ENCODE measurements around the gene INTS15. TPM values are rescaled to one million over a fixed set of nuclear protein-coding genes. Genes with fewer than 3 reads are reported as not detected.
"Not testable (repeated sequence)": the region's sequence is repeated elsewhere in the genome, so short reads cannot be mapped to it uniquely, and the experiment has no call there.

The INTS15 gene
- total and polyA plus RNA-seq, 2 donors from 2014 or later: 16.9 to 26.7 TPM

DNA sequence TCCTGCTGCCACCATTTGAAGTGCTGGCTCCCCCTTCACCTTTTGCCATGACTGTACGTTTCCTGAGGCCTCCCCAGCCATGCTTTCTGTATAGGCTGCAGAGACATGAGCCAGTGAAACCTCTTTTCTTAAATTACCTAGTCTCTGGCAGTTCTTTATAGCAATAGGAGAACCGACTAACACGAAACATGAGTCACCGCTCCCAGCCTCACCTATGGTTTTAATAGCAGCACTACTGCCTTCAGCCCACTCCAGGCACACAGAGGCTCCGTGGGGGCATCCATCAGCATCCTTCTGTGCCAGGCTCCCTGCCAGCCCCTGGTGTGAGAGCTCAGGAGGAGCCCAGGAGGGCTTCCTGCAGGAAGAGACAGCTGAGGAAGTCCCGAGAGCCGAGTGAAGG is 41.8 kb downstream of the INTS15 start:
- H3K9ac ChIP-seq (ENCODE audit: low read length in 3 of 3): no peak overlapping the region
- H3K9me3 ChIP-seq (ENCODE audit: control insufficient read depth in 2 of 3, insufficient read depth in 1 of 3, low read length in 3 of 3): no peaks in the 10 kb centered on the region
- intact Hi-C loops (cut with DNase I): no loop called here
- no peak overlapping the region for H3K27ac ChIP-seq (ENCODE audit: low read depth in 2 of 2, low read length in 2 of 2)
- peaks cover 0 to 4% (median 0%) of the 10 kb centered on the region in 3 donors for H3K4me1 ChIP-seq (ENCODE audit: control insufficient read depth in 2 of 3, insufficient read depth in 2 of 3, low read depth in 1 of 3, low read length in 3 of 3)
- no peaks in the 10 kb centered on the region for H3K36me3 ChIP-seq (ENCODE audit: control insufficient read depth in 2 of 3, insufficient read depth in 3 of 3, low read length in 3 of 3)
- no peaks in the 10 kb centered on the region for H3K27me3 ChIP-seq (ENCODE audit: control insufficient read depth, insufficient read depth, low read length)
- FAIRE-seq (no peak), DNase-seq (no peak)
- H3K4me3 ChIP-seq (ENCODE audit: low read length in 3 of 3): no peak overlapping the region
- no peak for TF ChIP-seq CTCF (IDR thresholded peaks at IDR 0.05; ENCODE audit: borderline replicate concordance, extremely low read depth, insufficient read depth)

- intact Hi-C loops (cut with DNase I): no loop called here
These were observed 44.2 kb downstream of the INTS15 start for GRCh38 chr7:6634021-6634420.

DNA sequence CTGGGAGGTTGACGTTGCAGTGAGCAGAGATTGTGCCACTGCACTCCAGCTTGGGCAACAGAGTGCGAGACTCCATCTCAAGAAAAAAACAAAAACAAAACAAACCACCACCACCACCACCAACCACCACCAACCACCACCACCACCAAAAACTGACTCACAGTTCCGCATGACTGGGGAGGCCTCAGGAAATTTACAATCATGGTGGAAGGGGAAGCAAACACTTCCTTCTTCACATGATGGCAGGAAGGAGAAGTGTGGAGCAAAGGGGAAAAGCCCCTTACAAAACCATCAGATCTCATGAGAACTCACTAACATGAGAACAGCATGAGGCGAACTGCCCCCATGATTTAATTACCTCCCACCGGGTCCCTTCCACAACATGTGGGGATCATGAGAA is 45.1 kb downstream of the INTS15 start:
- H3K27ac ChIP-seq (ENCODE audit: low read depth in 2 of 2, low read length in 2 of 2); H3K36me3 ChIP-seq (ENCODE audit: control insufficient read depth in 2 of 3, insufficient read depth in 3 of 3, low read length in 3 of 3); intact Hi-C loops (cut with DNase I); H3K27me3 ChIP-seq (ENCODE audit: control insufficient read depth, insufficient read depth, low read length); H3K4me3 ChIP-seq (ENCODE audit: low read length in 3 of 3); H3K9ac ChIP-seq (ENCODE audit: low read length in 3 of 3); H3K9me3 ChIP-seq (ENCODE audit: control insufficient read depth in 2 of 3, insufficient read depth in 1 of 3, low read length in 3 of 3); FAIRE-seq; DNase-seq: not testable (repeated sequence)
- peaks cover 0 to 12% (median 0%) of the 10 kb centered on the region in 3 donors for H3K4me1 ChIP-seq (ENCODE audit: control insufficient read depth in 2 of 3, insufficient read depth in 2 of 3, low read depth in 1 of 3, low read length in 3 of 3)

More at GRCh38 chr7:6634021-6634420, 44.2 kb downstream of the INTS15 start:
- no peak for DNase-seq
- TF ChIP-seq CTCF (IDR thresholded peaks at IDR 0.05; ENCODE audit: borderline replicate concordance, extremely low read depth, insufficient read depth): no peak
- no peak overlapping the region for H3K4me3 ChIP-seq (ENCODE audit: low read length in 3 of 3)
- no peak overlapping the region for H3K9ac ChIP-seq (ENCODE audit: low read length in 3 of 3)
- H3K27ac ChIP-seq (ENCODE audit: low read depth in 2 of 2, low read length in 2 of 2): no peak overlapping the region
- no peaks in the 10 kb centered on the region for H3K9me3 ChIP-seq (ENCODE audit: control insufficient read depth in 2 of 3, insufficient read depth in 1 of 3, low read length in 3 of 3)
- no peaks in the 10 kb centered on the region for H3K36me3 ChIP-seq (ENCODE audit: control insufficient read depth in 2 of 3, insufficient read depth in 3 of 3, low read length in 3 of 3)
- no peaks in the 10 kb centered on the region for H3K27me3 ChIP-seq (ENCODE audit: control insufficient read depth, insufficient read depth, low read length)
- H3K4me1 ChIP-seq (ENCODE audit: control insufficient read depth in 2 of 3, insufficient read depth in 2 of 3, low read depth in 1 of 3, low read length in 3 of 3): peaks cover 0 to 12% (median 0%) of the 10 kb centered on the region in 3 donors
- no peak for FAIRE-seq

GRCh38 chr7:6636741-6637543 is 47.1 kb downstream of the INTS15 start, which contains the start of gene ZNF316:
ZNF316 (plus strand) TSS chr7:6637318; CDS start chr7:6642410, 5,092 bp downstream.
- Histone ChIP-seq H3K9me3 (ENCODE audit: control insufficient read depth in 2 of 3, insufficient read depth in 1 of 3, low read length in 3 of 3) (no peaks in the 10 kb centered on the region), H3K36me3 (ENCODE audit: control insufficient read depth in 2 of 3, insufficient read depth in 3 of 3, low read length in 3 of 3) (peaks cover 0 to 12% (median 5%) of the 10 kb centered on the region in 3 donors), H3K27me3 (ENCODE audit: control insufficient read depth, insufficient read depth, low read length) (no peaks in the 10 kb centered on the region), H3K4me3 (ENCODE audit: low read length in 3 of 3) (peak within 1 kb of the TSS; percentile 36 to 64 (median 48)), H3K9ac (ENCODE audit: low read length in 3 of 3) (peak within 1 kb of the TSS in 2 of 3 donors; percentile 73 to 85), H3K27ac (ENCODE audit: low read depth in 2 of 2, low read length in 2 of 2) (peak within 1 kb of the TSS; percentile 37 to 63), H3K4me1 (ENCODE audit: control insufficient read depth in 2 of 3, insufficient read depth in 2 of 3, low read depth in 1 of 3, low read length in 3 of 3) (peaks cover 0 to 12% (median 0%) of the 10 kb centered on the region in 3 donors)
- TF ChIP-seq CTCF (IDR thresholded peaks at IDR 0.05; ENCODE audit: borderline replicate concordance, extremely low read depth, insufficient read depth): no peak
- FAIRE-seq: no peak
- peak; percentile 30 to 91 (median 70) for DNase-seq
- intact Hi-C loops (cut with DNase I): no loop called here
